ENCODE measurements around the gene MYO5C.

MYO5C gene

GRCh38 chr15:52307847-52308246, 12.2 kb upstream of the MYO5C start:
- DNase-seq = no peak
- Histone ChIP-seq H3K36me3 (peaks cover 1 to 38% (median 19%) of the 10 kb centered on the region in 3 donors), H3K27ac (no peak overlapping the region), H3K27me3 (no peaks in the 10 kb centered on the region), H3K4me3 (no peak overlapping the region), H3K4me1 (no peaks in the 10 kb centered on the region), H3K9me3 (no peaks in the 10 kb centered on the region)
- no peak for TF ChIP-seq CTCF (IDR thresholded peaks at IDR 0.05)
- intact Hi-C loops (cut with DNase I; ENCODE audit: low total_unique reads) = no loop called here

GRCh38 chr15:52306270-52306669, 10.7 kb upstream of the MYO5C start:
- no peak for DNase-seq
- no peaks in the 10 kb centered on the region for H3K9me3 ChIP-seq
- H3K36me3 ChIP-seq = peaks cover 0 to 25% (median 11%) of the 10 kb centered on the region in 3 donors
- no peak for TF ChIP-seq CTCF (IDR thresholded peaks at IDR 0.05)
- intact Hi-C loops (cut with DNase I; ENCODE audit: low total_unique reads) = no loop called here
- no peaks in the 10 kb centered on the region for H3K4me1 ChIP-seq
- no peak overlapping the region for H3K4me3 ChIP-seq
- no peaks in the 10 kb centered on the region for H3K27me3 ChIP-seq
- no peak overlapping the region for H3K27ac ChIP-seq

GRCh38 chr15:52303093-52303772, 7.6 kb upstream of the MYO5C start:
- H3K4me3 ChIP-seq = no peak overlapping the region
- no peak for TF ChIP-seq CTCF (IDR thresholded peaks at IDR 0.05)

GRCh38 chr15:52301265-52301847, 5.8 kb upstream of the MYO5C start:
- H3K4me3 ChIP-seq = no peak overlapping the region
- TF ChIP-seq CTCF (IDR thresholded peaks at IDR 0.05) = no peak
- intact Hi-C loops (cut with DNase I; ENCODE audit: low total_unique reads) = no loop called here

More at GRCh38 chr15:52303093-52303772, 7.6 kb upstream of the MYO5C start:
- Histone ChIP-seq H3K36me3 (no peaks in the 10 kb centered on the region), H3K27ac (no peak overlapping the region), H3K27me3 (no peaks in the 10 kb centered on the region), H3K4me1 (no peaks in the 10 kb centered on the region), H3K9me3 (no peaks in the 10 kb centered on the region)
- intact Hi-C loops (cut with DNase I; ENCODE audit: low total_unique reads) = no loop called here
- DNase-seq = no peak

GRCh38 chr15:52294881-52295420, 653 bp downstream of the MYO5C start:
- intact Hi-C loops (cut with DNase I; ENCODE audit: low total_unique reads) = no loop called here
- no peaks in the 10 kb centered on the region for H3K36me3 ChIP-seq
- H3K27me3 ChIP-seq = peaks cover 0 to 37% of the 10 kb centered on the region in 2 donors
- H3K27ac ChIP-seq = no peak overlapping the region
- no peaks in the 10 kb centered on the region for H3K9me3 ChIP-seq
- no peak for TF ChIP-seq CTCF (IDR thresholded peaks at IDR 0.05)
- H3K4me1 ChIP-seq = peaks cover 0 to 13% (median 11%) of the 10 kb centered on the region in 4 donors
- peak overlapping the region; percentile 34 to 45 for H3K4me3 ChIP-seq
- DNase-seq = no peak

More at GRCh38 chr15:52301265-52301847, 5.8 kb upstream of the MYO5C start:
- no peak for DNase-seq
- Histone ChIP-seq H3K4me1 (no peaks in the 10 kb centered on the region), H3K9me3 (no peaks in the 10 kb centered on the region), H3K27ac (no peak overlapping the region), H3K36me3 (no peaks in the 10 kb centered on the region), H3K27me3 (no peaks in the 10 kb centered on the region)

Data from tibial artery (tissue), 4 donors.